ENCODE measurements around the gene DDIT4.
"Not testable (repeated sequence)": the region's sequence is repeated elsewhere in the genome, so short reads cannot be mapped to it uniquely, and the experiment has no call there.

DDIT4 gene

DNA sequence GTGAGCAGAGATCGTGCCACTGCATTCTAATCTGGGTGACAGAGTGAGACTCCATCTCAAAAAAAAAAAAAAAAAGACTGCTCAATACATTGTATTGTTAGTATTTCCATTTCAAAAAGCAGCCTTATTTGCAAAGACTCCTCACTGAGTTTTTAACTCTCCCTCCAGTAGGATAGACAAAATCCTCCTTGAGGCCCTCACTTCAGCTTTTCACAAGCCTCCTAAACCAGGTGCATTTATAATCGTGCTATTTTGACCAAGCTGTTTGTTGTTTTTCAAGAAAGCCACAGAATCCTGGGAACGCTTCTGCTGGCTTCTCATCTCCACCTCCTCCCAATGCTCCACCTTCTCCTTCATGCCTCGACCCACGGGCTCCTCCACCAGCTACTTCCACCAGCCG is 6.3 kb upstream of the DDIT4 start:
- in situ Hi-C loops (cut with HindIII; ENCODE audit: low sequenced_read_pairs) = no loop called here

DNA sequence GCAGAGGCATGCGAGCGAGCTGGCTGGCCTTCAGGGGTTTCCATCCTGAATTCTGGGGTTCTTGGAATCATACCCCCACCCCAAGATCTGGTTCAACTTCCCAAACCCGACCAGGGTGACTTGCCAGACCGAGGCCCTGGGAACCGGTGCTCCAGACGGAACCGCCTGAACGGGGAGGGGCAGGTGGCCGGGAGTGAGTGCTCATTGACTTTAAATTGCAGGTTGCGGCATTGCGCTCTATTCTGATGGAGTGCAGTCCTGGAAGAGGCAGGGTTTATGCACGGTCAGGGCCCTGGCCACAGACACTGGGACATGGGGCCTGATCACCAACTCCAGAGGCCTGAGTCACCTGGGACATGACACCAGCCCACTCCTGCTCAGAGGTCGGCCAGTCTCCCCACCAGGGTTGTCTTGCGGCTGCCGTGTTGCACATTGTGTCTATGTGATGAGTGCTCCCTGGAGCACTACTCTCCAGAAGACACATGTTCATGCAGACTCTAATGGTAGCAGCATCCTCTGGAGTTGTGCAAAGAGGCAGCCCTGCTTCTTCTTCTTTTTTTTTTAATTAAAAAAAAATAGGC is 5.8 kb upstream of the DDIT4 start:
- in situ Hi-C loops (cut with HindIII; ENCODE audit: low sequenced_read_pairs) = no loop called here

DNA sequence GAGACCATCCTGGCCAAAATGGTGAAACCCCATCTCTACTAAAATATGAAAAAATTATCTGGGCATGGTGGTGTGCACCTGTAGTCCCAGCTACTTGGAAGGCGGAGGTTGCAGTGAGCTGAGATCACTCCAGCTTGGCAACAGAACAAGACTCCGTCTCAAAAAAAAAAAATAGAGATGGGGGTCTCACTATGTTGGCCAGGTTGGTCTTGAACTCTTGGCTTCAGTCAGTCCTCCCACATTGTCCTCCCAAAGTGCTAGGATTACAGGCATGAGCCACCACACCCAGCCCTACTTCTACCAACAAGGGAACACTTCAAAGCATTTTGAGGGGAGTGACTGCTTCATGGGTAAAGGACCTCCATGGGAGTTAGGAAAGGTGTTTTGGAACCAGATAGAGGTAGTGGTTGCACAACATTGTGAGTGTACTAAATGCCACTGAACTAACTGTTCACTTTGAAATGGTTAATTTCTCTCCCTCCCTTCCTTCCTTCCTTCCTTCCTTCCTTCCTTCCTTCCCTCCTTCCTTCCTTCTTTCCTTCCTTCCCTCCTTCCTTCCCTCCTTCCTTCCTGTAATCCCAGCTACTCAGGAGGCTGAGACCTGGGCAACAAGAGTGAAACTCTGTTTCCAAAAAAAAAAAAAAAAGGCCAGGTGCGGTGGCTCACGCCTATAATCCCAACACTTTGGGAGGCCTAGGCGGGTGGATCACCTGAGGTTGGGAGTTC is 5.1 kb upstream of the DDIT4 start:
- in situ Hi-C loops (cut with HindIII; ENCODE audit: low sequenced_read_pairs) = not testable (repeated sequence)

DNA sequence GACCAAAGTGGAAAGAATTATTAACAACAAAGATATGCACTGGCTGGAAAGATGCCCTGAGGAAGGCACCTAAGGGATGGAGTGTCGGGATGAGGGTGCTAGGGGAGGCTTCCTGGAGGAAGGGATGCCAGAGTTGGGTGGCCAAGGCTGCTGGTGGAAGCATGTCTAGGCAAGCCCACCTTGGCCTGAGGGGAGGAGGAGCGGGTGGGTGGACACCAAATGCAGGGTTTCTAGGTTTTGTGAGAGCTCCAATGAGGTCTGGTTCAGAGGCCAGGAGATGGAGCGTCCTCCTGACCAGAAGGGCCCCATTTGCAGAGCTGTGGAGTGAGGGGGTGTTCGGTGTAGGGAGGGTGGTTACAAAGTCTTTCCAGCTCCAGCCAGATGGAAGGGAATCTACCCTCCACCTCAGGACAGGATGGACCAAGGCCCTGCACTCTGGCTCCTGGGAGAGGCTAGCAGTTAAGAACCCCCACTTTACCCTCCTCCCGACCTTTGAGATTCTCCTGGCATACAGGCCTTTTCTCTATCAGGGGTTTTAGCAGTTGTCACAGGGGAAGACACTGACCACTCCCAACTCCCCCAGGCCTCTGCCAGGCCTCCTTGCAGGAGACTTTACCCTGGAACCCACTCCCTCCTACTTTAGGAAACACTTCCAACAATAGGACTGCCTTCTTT is 3.0 kb upstream of the DDIT4 start:
- in situ Hi-C loops (cut with HindIII; ENCODE audit: low sequenced_read_pairs) = no loop called here

DNA sequence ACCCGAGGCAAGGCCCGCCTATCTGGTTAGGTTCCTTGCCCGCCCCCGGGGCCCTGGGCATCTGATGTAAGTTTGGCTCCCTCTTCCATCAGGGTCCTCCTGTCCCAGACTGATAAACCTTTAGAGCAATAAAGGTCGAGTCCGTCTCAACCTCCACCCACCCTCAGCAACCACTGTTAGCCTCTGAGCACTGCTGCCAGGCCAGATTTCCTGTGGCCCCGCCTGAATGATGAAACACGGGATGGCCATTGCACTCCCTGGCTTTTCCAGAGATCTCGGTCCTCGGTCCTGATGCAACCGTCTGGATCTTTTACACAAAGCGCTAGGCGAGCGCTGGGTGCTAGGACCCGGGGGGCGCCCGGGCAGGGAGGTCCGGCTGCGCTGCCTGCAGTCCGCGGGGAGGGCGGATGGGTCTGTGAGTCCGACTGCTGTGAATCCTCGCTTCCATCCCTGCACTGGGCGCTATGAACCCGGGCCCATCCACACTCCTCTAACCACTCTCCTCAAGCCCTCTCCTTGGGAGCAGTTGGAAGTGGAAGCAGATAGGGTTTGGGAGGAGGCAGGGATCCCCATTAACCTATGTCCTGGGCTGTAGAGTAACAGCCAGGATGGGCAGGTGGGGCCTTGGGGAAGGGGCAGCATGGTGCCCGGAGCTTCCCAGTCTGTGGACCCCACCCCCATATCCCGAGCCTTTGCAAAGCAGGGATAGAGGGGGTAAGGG is 875 bp upstream of the DDIT4 start:
- in situ Hi-C loops (cut with HindIII; ENCODE audit: low sequenced_read_pairs) = no loop called here

DNA sequence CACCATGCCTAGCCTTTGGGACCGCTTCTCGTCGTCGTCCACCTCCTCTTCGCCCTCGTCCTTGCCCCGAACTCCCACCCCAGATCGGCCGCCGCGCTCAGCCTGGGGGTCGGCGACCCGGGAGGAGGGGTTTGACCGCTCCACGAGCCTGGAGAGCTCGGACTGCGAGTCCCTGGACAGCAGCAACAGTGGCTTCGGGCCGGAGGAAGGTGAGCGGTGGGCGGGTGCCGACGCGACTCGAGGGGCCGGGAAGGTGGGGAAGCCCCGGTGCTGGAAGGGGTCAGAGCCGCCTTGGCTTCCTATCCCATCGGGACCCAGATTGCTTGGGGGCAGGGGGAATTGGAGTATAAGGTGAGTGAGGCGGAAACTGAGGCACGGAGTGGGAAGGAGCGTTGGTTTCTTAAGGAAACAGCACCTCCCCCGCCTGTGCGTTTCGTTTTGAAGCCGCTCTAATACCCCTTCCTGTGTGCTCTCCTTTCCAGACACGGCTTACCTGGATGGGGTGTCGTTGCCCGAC is 547 bp downstream of the DDIT4 start:
- in situ Hi-C loops (cut with HindIII; ENCODE audit: low sequenced_read_pairs) = no loop called here

DNA sequence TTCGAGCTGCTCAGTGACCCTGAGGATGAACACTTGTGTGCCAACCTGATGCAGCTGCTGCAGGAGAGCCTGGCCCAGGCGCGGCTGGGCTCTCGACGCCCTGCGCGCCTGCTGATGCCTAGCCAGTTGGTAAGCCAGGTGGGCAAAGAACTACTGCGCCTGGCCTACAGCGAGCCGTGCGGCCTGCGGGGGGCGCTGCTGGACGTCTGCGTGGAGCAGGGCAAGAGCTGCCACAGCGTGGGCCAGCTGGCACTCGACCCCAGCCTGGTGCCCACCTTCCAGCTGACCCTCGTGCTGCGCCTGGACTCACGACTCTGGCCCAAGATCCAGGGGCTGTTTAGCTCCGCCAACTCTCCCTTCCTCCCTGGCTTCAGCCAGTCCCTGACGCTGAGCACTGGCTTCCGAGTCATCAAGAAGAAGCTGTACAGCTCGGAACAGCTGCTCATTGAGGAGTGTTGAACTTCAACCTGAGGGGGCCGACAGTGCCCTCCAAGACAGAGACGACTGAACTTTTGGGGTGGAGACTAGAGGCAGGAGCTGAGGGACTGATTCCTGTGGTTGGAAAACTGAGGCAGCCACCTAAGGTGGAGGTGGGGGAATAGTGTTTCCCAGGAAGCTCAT is 1.1 kb downstream of the DDIT4 start:
- in situ Hi-C loops (cut with HindIII; ENCODE audit: low sequenced_read_pairs) = loop anchor here (5.0 kb wide), 1 partner anchor 47 kb away; no protein-coding TSS in a partner anchor

DNA sequence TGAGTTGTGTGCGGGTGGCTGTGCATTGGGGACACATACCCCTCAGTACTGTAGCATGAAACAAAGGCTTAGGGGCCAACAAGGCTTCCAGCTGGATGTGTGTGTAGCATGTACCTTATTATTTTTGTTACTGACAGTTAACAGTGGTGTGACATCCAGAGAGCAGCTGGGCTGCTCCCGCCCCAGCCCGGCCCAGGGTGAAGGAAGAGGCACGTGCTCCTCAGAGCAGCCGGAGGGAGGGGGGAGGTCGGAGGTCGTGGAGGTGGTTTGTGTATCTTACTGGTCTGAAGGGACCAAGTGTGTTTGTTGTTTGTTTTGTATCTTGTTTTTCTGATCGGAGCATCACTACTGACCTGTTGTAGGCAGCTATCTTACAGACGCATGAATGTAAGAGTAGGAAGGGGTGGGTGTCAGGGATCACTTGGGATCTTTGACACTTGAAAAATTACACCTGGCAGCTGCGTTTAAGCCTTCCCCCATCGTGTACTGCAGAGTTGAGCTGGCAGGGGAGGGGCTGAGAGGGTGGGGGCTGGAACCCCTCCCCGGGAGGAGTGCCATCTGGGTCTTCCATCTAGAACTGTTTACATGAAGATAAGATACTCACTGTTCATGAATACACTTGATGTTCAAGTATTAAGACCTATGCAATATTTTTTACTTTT is 1.8 kb downstream of the DDIT4 start:
- in situ Hi-C loops (cut with HindIII; ENCODE audit: low sequenced_read_pairs) = loop anchor here (5.0 kb wide), 1 partner anchor 47 kb away; no protein-coding TSS in a partner anchor

DNA sequence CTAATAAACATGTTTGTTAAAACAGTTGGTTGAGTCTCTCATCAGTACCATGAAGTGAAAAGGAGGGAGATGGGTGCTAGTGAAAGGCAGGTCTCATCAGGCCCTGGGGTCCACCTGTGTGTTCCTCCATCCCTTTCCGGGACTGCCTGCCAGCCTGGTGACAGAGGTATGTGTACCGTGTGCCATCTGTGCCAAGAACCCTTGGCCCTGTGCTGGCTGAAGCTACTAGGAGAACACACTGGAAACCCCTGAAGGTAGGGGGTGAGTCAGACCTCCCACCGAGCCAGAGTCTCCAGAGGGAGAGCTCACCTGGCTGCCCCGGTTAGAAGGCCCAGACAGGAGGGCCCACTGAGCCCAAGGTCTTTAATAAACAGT is 2.3 kb downstream of the DDIT4 start:
- in situ Hi-C loops (cut with HindIII; ENCODE audit: low sequenced_read_pairs) = loop anchor here (5.0 kb wide), 1 partner anchor 46 kb away; no protein-coding TSS in a partner anchor

DNA sequence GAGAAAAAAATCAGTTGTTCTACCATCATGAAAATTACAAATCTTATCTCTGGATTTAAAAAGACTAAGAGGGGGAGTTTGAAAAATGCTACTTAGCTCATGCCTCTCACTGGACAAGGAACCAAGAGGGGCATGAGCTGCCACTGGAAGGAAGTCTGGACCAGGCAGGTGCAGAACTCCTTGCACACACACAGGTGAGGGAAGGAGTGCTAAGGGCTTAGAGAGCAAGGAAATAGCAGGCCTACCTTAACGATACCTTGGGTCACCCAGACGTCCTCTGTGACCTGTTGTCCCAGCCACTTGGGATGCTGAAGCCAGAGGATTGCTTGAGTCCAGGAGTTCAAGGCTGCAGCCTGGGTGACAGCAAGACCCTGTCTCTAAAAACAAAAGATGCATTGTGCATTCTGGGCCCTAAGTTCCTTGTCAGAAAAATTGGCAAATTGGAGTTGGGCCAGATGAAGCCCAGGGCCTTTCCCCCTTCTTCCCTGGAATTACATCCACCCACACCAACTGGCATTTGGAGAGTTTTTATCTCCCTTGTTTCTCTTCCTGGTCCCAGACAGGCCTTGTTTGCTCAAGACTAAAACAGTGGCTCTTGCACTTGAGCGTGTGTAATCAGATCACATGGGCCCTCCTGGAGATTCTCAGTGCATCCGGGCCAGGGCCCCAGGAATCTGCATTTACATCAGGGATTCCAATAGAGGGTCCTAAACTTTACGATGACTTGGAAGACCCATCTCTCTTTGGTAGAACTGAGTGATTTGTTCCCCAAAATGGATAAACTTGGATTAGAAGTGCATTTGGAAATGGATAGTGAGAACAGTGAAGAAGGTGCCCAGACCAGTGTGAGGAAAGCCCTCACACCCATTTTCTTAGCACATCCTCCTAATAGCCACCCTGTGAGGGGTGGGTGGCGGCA is 3.0 kb downstream of the DDIT4 start:
- in situ Hi-C loops (cut with HindIII; ENCODE audit: low sequenced_read_pairs) = loop anchor here (5.0 kb wide), 1 partner anchor 46 kb away; no protein-coding TSS in a partner anchor

DNA sequence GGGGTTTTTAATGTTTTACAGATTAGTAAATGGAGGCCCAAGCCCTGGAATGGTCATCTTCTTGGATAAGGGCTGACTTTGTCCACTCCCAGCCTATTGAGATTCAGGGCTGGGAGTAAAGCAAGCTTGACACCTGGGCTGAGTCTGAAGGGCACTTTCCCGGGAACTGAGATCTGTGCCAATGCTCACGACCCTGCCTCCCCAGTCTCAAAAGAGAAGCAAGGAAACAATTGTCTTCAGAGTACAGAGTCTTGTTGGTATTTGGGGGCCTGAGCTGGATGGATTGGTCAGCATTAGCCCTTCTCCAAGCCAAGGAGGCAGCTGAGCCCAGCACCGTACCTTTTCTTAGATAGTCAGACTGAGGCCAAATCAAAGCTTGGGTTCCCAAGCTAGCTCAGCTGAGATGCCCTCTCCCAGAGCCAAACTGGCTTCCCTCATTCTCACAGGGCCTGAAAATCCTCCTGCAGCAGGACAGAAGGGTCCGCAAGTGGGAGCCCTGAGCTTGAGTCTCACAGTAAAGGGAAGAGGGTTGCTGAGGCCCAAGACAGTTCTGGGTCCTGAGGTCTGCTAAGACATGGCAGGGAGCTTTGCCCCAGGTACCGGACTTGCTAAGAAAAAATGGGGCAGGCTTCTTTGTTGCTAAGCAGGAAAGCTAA is 3.7 kb downstream of the DDIT4 start:
- in situ Hi-C loops (cut with HindIII; ENCODE audit: low sequenced_read_pairs) = loop anchor here (5.0 kb wide), 1 partner anchor 45 kb away; no protein-coding TSS in a partner anchor

DNA sequence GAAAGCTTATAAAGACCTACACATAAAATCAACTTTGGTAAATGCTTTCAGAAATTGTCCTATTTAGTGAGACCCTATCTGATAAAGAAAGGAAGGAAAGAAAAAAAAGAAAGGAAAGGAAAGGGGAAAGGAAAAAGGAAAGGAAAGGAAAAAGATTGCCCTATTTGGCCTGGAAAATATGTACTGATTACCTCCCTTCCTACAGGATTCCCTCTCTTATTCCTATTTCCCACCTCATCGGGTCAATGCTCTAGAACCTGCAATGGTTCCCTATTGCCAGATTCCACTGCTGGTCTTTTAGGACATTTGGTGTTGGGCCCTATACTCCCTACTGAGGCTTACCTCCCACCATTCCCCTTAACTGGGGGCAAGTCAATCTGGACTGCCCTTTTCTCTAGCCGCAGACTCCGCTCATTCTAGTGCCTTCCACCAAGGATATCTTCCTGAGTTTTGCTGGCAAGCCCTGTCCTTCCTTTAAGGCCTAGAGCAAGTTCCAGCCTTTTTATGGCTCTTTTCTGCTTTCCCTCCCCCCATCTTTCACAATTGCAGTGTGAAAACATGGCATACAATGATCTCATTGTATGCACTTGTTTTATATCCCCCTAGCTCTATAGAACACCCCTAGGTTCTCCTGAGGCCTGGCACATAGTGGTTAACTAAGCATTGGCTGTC is 4.4 kb downstream of the DDIT4 start:
- in situ Hi-C loops (cut with HindIII; ENCODE audit: low sequenced_read_pairs) = loop anchor here (5.0 kb wide), 1 partner anchor 44 kb away; no protein-coding TSS in a partner anchor

DNA sequence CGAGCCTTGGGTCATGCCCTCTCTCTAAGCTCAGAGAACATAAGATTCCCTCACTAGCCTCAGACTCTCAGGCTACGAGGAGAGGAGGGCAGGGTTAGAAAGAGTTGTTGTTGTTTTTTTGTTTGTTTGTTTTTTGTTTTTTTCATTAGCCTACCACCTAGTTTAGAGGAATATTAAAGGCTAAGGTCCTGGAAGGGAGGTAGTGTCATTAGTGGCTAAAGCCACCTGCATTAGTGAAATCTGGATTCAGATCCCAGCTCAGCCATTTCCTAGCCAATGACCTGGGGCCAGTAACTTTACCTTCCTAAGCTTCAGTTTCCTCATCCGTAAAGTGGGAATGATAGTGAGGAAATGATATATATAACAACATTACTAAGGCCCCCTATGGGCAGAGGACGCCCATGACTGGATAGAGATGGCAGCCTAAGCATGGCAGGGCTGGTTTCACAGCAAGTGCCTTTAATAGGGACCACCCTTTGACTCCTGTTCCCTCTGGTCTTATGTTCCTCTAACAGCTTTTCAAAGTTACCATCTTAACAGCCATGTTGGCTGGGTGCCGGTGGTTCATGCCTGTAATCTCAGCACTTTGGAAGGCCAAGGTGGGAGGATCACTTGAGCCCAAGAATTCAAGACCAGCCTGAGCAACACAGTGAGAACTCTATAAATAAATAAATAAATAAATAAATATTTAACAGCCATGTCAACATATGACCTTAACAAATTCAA is 5.1 kb downstream of the DDIT4 start:
- in situ Hi-C loops (cut with HindIII; ENCODE audit: low sequenced_read_pairs) = loop anchor here (5.0 kb wide), 1 partner anchor 43 kb away; no protein-coding TSS in a partner anchor

DNA sequence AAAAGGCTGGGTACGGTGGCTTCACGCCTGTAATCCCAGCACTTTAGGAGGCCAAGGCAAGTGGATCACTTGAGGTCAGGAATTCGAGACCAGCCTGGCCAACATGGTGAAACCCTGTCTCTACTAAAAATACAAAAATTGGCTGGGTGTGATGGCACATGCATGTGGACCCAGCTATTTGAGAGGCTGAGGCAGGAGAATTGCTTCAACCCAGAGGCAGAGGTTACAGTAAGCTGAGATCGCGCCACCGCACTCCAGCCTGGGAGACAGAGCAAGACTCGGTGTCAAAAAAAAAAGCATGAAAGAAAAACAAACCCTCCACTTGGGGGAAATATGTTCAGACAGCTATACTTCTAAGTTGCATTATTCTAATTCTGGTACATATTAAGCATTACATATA is 5.9 kb downstream of the DDIT4 start:
- in situ Hi-C loops (cut with HindIII; ENCODE audit: low sequenced_read_pairs) = loop anchor here (5.0 kb wide), 1 partner anchor 43 kb away; no protein-coding TSS in a partner anchor

DNA sequence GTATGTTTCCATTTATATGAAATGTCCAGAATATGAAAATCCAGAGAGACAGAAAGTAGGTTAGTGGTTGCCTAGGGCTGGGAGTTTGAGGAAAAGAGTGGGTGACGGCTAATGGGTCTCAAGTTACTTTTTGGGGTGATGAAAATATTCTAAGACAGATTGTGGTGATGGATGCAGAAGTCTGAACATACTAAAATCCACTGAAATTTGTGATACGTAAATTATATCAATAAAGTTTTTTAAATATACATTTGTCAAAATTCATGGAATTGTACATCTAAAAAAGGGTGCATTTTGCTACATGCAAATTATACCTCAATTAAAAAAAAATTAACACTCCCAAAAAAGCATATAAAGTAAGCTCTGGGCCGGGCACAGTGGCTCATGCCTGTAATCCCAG is 9.4 kb downstream of the DDIT4 start:
- in situ Hi-C loops (cut with HindIII; ENCODE audit: low sequenced_read_pairs) = no loop called here

DNA sequence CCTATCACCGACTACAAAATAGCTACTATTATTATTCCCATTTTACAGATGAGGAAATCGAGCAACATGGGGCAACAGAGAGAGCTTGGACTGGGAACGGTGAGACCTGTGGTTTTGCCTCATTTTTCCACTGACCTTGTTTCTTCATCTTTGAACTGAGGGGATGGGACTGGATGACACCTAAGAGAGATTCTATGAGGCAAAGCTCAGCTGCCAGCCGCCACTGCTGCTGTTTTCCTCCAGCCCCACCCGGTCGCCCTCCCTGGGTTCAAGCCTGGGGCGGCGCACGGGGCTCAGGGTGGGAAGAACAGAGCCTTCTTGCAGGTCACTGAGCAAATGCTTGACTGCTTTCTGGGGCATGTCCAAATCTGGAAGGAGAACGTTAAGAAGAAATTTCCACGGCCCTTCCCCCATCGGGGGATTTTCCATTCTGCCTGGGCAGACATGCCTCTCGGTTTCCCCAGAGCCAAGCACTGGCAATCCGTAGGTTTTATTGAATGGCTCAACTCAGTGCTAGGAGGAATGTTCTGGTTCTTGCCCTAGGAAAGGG is 12.3 kb downstream of the DDIT4 start:
- in situ Hi-C loops (cut with HindIII; ENCODE audit: low sequenced_read_pairs) = no loop called here

DNA sequence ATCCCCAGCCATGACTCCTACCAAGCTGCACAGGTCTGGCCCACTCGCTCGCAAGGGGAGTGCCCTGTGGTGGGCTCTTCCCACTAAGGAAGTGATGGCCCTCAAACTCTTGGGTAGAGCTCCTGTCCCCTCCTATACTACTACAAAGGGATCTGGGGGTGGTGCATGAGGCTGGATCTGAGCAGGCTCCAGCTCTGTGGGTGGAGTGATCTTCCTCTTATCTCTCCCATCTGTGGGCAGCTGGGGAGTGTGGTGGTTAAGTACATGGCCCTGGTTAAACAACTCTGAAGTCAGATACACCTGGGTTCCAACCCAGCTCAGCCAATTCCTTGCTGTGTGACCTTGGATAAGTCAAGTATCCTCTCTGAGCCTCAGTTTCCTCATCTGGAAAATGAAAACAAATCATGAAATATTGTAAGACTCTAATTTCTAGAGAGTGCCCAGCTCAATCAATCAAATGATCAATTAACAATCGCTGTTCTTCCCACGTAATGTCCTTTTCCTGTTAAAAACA is 17.4 kb downstream of the DDIT4 start:
- in situ Hi-C loops (cut with HindIII; ENCODE audit: low sequenced_read_pairs) = no loop called here
